ACC112 (cell line): ENCODE results near the gene HSPA12A.

ENCODE experiments used
- H2AFZ ChIP-seq: fragments of 200-600 bp; sonication (generic); one replicate; pipeline ENCODE4 v1.6.0; 2017; ENCODE audit warnings: antibody characterized with exemption, low read length; ENCODE audit not compliant: unreplicated experiment
- H3K27ac ChIP-seq: fragments of 200-600 bp; sonication (generic); 2 replicates; pipeline ENCODE4 v1.5.1; 2014; ENCODE audit warnings: low read depth, mild to moderate bottlenecking, antibody characterized with exemption, low read length, moderate library complexity
- H3K27me3 ChIP-seq: fragments of 200-600 bp; sonication (generic); 2 replicates; pipeline ENCODE4 v1.6.1; 2014; ENCODE audit warnings: mild to moderate bottlenecking, antibody characterized with exemption, low read length, moderate library complexity, mixed read lengths; ENCODE audit not compliant: insufficient read depth
- H3K36me3 ChIP-seq: fragments of 200-600 bp; sonication (generic); 2 replicates; pipeline ENCODE4 v1.6.1; 2016; ENCODE audit warnings: mild to moderate bottlenecking, antibody characterized with exemption, low read length, moderate library complexity, mixed read lengths; ENCODE audit not compliant: insufficient read depth
- H3K4me1 ChIP-seq: fragments of 200-600 bp; sonication (generic); one replicate; pipeline ENCODE4 v1.6.1; 2016; ENCODE audit warnings: low read length, mixed read lengths; ENCODE audit not compliant: insufficient read depth, unreplicated experiment, control insufficient read depth
- H3K4me3 ChIP-seq: fragments of 200-600 bp; sonication (generic); 2 replicates; pipeline ENCODE4 v1.5.1; 2014; ENCODE audit warnings: mild to moderate bottlenecking, low read depth, low read length
- H3K79me2 ChIP-seq: fragments of 200-600 bp; sonication (generic); one replicate; pipeline ENCODE4 v1.6.0; 2016; ENCODE audit warnings: low read length; ENCODE audit not compliant: control insufficient read depth, unreplicated experiment, insufficient read depth

HSPA12A gene

GRCh38 chr10:116743266-116744064, 1.1 kb upstream of the HSPA12A start:
- Histone ChIP-seq H3K27me3 (peaks cover 8% of the 10 kb centered on the region; the same call in 1 of the 2 replicates), H3K79me2 (no peaks in the 10 kb centered on the region), H2AFZ (no peak overlapping the region), H3K36me3 (no peaks in the 10 kb centered on the region), H3K4me1 (peaks cover 6% of the 10 kb centered on the region), H3K4me3 (peak overlapping the region; percentile 77), H3K27ac (no peak overlapping the region)

- H3K4me3 ChIP-seq, result peak overlapping the region; percentile 77
- H3K79me2 ChIP-seq, result no peaks in the 10 kb centered on the region
- no peak overlapping the region for H3K27ac ChIP-seq
- peak overlapping the region; percentile 72 for H2AFZ ChIP-seq
- H3K36me3 ChIP-seq, result no peaks in the 10 kb centered on the region
- H3K4me1 ChIP-seq, result no peaks in the 10 kb centered on the region
- H3K27me3 ChIP-seq, result peaks cover 8% of the 10 kb centered on the region; the same call in 1 of the 2 replicates
Observed at GRCh38 chr10:116741391-116742351, 695 bp downstream of the HSPA12A start.

GRCh38 chr10:116740971-116741370, 1.4 kb downstream of the HSPA12A start:
- H2AFZ ChIP-seq, result no peak overlapping the region
- peaks cover 8% of the 10 kb centered on the region; the same call in 1 of the 2 replicates for H3K27me3 ChIP-seq
- peak overlapping the region; percentile 77 for H3K4me3 ChIP-seq

GRCh38 chr10:116738339-116738738, 4.0 kb downstream of the HSPA12A start:
- H3K27ac ChIP-seq, result no peak overlapping the region
- peaks cover 8% of the 10 kb centered on the region; the same call in 1 of the 2 replicates for H3K27me3 ChIP-seq
- no peaks in the 10 kb centered on the region for H3K79me2 ChIP-seq
- no peaks in the 10 kb centered on the region for H3K4me1 ChIP-seq
- H2AFZ ChIP-seq, result no peak overlapping the region
- no peak overlapping the region for H3K4me3 ChIP-seq
- no peaks in the 10 kb centered on the region for H3K36me3 ChIP-seq

More at GRCh38 chr10:116740971-116741370, 1.4 kb downstream of the HSPA12A start:
- Histone ChIP-seq H3K4me1 (no peaks in the 10 kb centered on the region), H3K79me2 (no peaks in the 10 kb centered on the region), H3K27ac (no peak overlapping the region), H3K36me3 (no peaks in the 10 kb centered on the region)

GRCh38 chr10:116737627-116738327, 4.6 kb downstream of the HSPA12A start:
- no peaks in the 10 kb centered on the region for H3K36me3 ChIP-seq
- no peak overlapping the region for H2AFZ ChIP-seq
- no peaks in the 10 kb centered on the region for H3K79me2 ChIP-seq
- no peak overlapping the region for H3K4me3 ChIP-seq
- peaks cover 8% of the 10 kb centered on the region; the same call in 1 of the 2 replicates for H3K27me3 ChIP-seq
- H3K4me1 ChIP-seq, result no peaks in the 10 kb centered on the region
- no peak overlapping the region for H3K27ac ChIP-seq

GRCh38 chr10:116733566-116733965, 8.8 kb downstream of the HSPA12A start:
- Histone ChIP-seq H3K4me1 (no peaks in the 10 kb centered on the region), H3K36me3 (no peaks in the 10 kb centered on the region), H3K27ac (no peak overlapping the region), H2AFZ (no peak overlapping the region), H3K27me3 (no peaks in the 10 kb centered on the region), H3K4me3 (no peak overlapping the region), H3K79me2 (no peaks in the 10 kb centered on the region)

- no peaks in the 10 kb centered on the region for H3K79me2 ChIP-seq
- no peaks in the 10 kb centered on the region for H3K36me3 ChIP-seq
- H3K27ac ChIP-seq, result no peak overlapping the region
- no peaks in the 10 kb centered on the region for H3K27me3 ChIP-seq
- H2AFZ ChIP-seq, result no peak overlapping the region
- no peak overlapping the region for H3K4me3 ChIP-seq
- no peaks in the 10 kb centered on the region for H3K4me1 ChIP-seq
Observed at GRCh38 chr10:116732573-116732972, 9.8 kb downstream of the HSPA12A start.

- Histone ChIP-seq H3K27me3 (no peaks in the 10 kb centered on the region), H3K79me2 (no peaks in the 10 kb centered on the region), H3K27ac (no peak overlapping the region), H3K4me1 (no peaks in the 10 kb centered on the region), H3K4me3 (no peak overlapping the region), H3K36me3 (no peaks in the 10 kb centered on the region), H2AFZ (no peak overlapping the region)
Observed at GRCh38 chr10:116730464-116731260, 11.7 kb downstream of the HSPA12A start.

- Histone ChIP-seq H3K27me3 (no peaks in the 10 kb centered on the region), H3K4me1 (no peaks in the 10 kb centered on the region), H3K4me3 (no peak overlapping the region), H2AFZ (no peak overlapping the region), H3K36me3 (no peaks in the 10 kb centered on the region), H3K27ac (no peak overlapping the region), H3K79me2 (no peaks in the 10 kb centered on the region)
Observed at GRCh38 chr10:116729243-116729642, 13.1 kb downstream of the HSPA12A start.
